ENCODE results near the gene CBLC.

Gene CBLC

DNA sequence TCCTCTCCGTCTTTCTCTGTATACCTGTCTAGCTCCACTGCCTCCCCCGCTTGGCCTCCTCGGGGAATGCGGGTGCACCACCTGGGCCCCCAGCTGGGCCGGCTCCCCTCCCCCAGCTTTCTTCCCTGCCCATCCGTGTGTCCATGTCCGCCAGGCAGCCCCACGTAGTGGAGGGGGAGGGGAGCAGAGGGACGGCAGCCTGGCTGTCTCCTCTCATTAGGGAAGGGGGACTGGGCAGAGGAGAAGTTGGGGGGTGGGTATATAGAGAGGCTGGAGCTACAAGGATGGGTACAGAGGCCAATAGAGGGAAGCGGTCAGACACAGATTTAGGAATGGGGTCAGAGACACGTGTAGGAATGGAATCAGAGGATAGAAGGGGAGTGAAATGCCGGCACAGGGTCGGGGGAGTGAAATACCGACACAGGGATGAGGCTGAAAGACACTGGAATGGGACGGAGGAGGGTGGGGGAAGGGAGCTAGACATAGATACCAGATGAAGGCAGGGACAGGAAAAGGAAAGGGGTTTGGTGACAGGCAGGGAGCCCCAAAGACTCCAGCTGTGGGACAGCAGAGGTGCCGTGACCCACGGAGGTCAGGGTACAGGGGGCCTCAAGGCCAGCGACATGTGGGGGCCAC is 71.2 kb downstream of the CBLC start:
- DNase-seq (ENCODE audit: low read depth), result no peak
- TF ChIP-seq CTCF (conservative IDR thresholded peaks at IDR 0.05; ENCODE audit: low read depth, low read length), result no peak
- H3K4me3 ChIP-seq (ENCODE audit: low read length), result peak overlapping the region; percentile 99
